A549 (cell line): ENCODE results near the gene CWC22. TPM values are rescaled to one million over a fixed set of nuclear protein-coding genes. Genes with fewer than 3 reads are reported as not detected.

Source experiments
- ATAC-seq, 2 experiments: fragments of 200-7000 bp in 1 of 2; fragments of >200 bp in 1 of 2; cut with Nextera tagmentation in 1 of 2; cut with Tn5 transposase in 1 of 2; 3 replicates each; pipeline versions ENCODE4 v1.8.0 to v1.9.1; 2018 to 2020; ENCODE audit warnings: mild to moderate bottlenecking in 1 of 2, moderate library complexity in 1 of 2
- CTCF ChIA-PET: fragments of 300-600 bp; sonication (Branson Sonifier 250); formaldehyde crosslinking; extraction: SDS; loops from one replicate; lab custom pipeline; 2021; ENCODE audit warnings: antibody characterized with exemption, inconsistent platforms; lab: Yijun Ruan, JAX
- POLR2A ChIA-PET: fragments of 350-600 bp; formaldehyde crosslinking; extraction: SDS; loops from one replicate; lab custom pipeline; 2021; ENCODE audit warnings: antibody characterized with exemption, inconsistent platforms; lab: Yijun Ruan, JAX
- DNase-seq, 2 experiments: peaks; one replicate each; pipeline versions ENCODE4 v3.0.0 to v3.0.0-alpha.2; 2011 to 2016; ENCODE audit warnings: low read depth in 1 of 2, low spot score in 1 of 2
- FAIRE-seq: peaks from 2 replicates; lab custom pipeline; 2011; peaks lifted over from hg19 to GRCh38; lab: Jason Lieb, UNC
- H3K27ac ChIP-seq, 2 experiments: fragments of >200 bp; sonication (Bioruptor Twin); formaldehyde crosslinking; 3 replicates each; pipeline ENCODE4 v1.5.1; 2016 to 2017
- H3K4me1 ChIP-seq: fragments of >200 bp; sonication (Bioruptor Twin); formaldehyde crosslinking; 3 replicates; pipeline ENCODE4 v1.6.1; 2016
- H3K4me2 ChIP-seq: fragments of >200 bp; sonication (Bioruptor Twin); formaldehyde crosslinking; 3 replicates; pipeline ENCODE4 v1.6.1; 2016
- H3K4me3 ChIP-seq: fragments of >200 bp; sonication (Bioruptor Twin); formaldehyde crosslinking; 3 replicates; pipeline ENCODE4 v1.5.1; 2016
- H3K9me3 ChIP-seq: fragments of >200 bp; sonication (Bioruptor Twin); formaldehyde crosslinking; 3 replicates; pipeline ENCODE4 v1.6.1; 2016
- CEBPB ChIP-seq, 2 experiments: fragments of >200 bp in 1 of 2; sonication (Bioruptor Twin) in 1 of 2; formaldehyde crosslinking in 1 of 2; IDR thresholded peaks; 2 replicates each; pipeline ENCODE4 v1.6.1; 2012 to 2016
- CHD2 ChIP-seq: fragments of 150-350 bp; IDR thresholded peaks from 2 replicates; pipeline ENCODE4 v1.6.1; 2014; ENCODE audit warnings: low read length; ENCODE audit not compliant: partially characterized antibody
- CHD4 ChIP-seq: fragments of 200-600 bp; sonication (generic); IDR thresholded peaks from 2 replicates; pipeline ENCODE4 v1.6.1; 2016; ENCODE audit warnings: antibody characterized with exemption, mild to moderate bottlenecking, borderline replicate concordance
- HEYL ChIP-seq: fragments of 250-450 bp; sonication (Bioruptor Pico); IDR thresholded peaks from 2 replicates; pipeline ENCODE4 v1.8.0; 2021; ENCODE audit warnings: mild to moderate bottlenecking, moderate library complexity
- JUN ChIP-seq, 2 experiments: fragments of >200 bp; sonication (Bioruptor Twin); formaldehyde crosslinking; IDR thresholded peaks; 2 replicates in 1 of 2; 3 replicates in 1 of 2; pipeline ENCODE4 v1.6.1; 2016 to 2017
- KDM1A ChIP-seq: fragments of 200-600 bp; sonication (generic); IDR thresholded peaks from 2 replicates; pipeline ENCODE4 v1.6.1; 2016; ENCODE audit warnings: low read depth, mild to moderate bottlenecking
- MAZ ChIP-seq: fragments of 150-350 bp; IDR thresholded peaks from 2 replicates; pipeline ENCODE4 v1.6.1; 2014; ENCODE audit warnings: antibody characterized with exemption, low read depth, low read length, borderline replicate concordance
- NPAS2 ChIP-seq: fragments of 250-450 bp; sonication (Bioruptor Pico); IDR thresholded peaks from 2 replicates; pipeline ENCODE4 v1.8.0; 2022; ENCODE audit warnings: mild to moderate bottlenecking, moderate library complexity, borderline replicate concordance
- POLR2A ChIP-seq: IDR thresholded peaks from 2 replicates; pipeline ENCODE4 v1.6.1; 2012; ENCODE audit warnings: mild to moderate bottlenecking, low read length
- RARB ChIP-seq: fragments of 250-450 bp; sonication (Bioruptor Pico); IDR thresholded peaks from 2 replicates; pipeline ENCODE4 v1.8.0; 2021; ENCODE audit warnings: mild to moderate bottlenecking, moderate library complexity
- RFX5 ChIP-seq: fragments of 450-650 bp; IDR thresholded peaks from 2 replicates; pipeline ENCODE4 v1.7.1; 2014; ENCODE audit warnings: antibody characterized with exemption, mild to moderate bottlenecking, moderate library complexity
- RNF2 ChIP-seq: fragments of 200-600 bp; sonication (generic); IDR thresholded peaks from 2 replicates; pipeline ENCODE4 v1.6.1; 2016; ENCODE audit warnings: low read depth, mild to moderate bottlenecking, antibody characterized with exemption, moderate library complexity, borderline replicate concordance
- SREBF2 ChIP-seq: fragments of 450-650 bp; IDR thresholded peaks from 2 replicates; pipeline ENCODE4 v1.6.1; 2014; ENCODE audit warnings: mild to moderate bottlenecking, moderate library complexity
- ZNF302 ChIP-seq: fragments of 250-450 bp; sonication (Bioruptor Pico); IDR thresholded peaks from 2 replicates; pipeline ENCODE4 v1.9.0; 2021; ENCODE audit warnings: inconsistent platforms, mild to moderate bottlenecking, moderate library complexity
- WGBS: methylation state at CpG from one replicate; pipeline ENCODE4 v1.1.6; 2017; ENCODE audit errors: missing lambda C conversion rate; 5-methylcytosine and 5-hydroxymethylcytosine counted together
- polyA plus RNA-seq, 4 experiments: library from polyadenylated mRNA; depleted of rRNA in 3 of 4; stranded (reverse); fragments of >200 nt; fragmentation: RNase III in 1 of 4; extraction: RNeasy Plus Mini Kit Qiagen cat#74134 plus additional on column Dnase treatment in 1 of 4; gene quantifications; 2 replicates in 3 of 4; 3 replicates in 1 of 4; pipeline ENCODE4 v1.2.3, GENCODE V29; 2011 to 2017
- TF ChIP-seq, protein P1 (sequence below): IDR thresholded peaks from 2 replicates; pipeline ENCODE4 v1.6.1; 2012
- TF ChIP-seq, protein P2 (sequence below): fragments of 200-600 bp; sonication (generic); IDR thresholded peaks from 2 replicates; pipeline ENCODE4 v1.6.1; 2016; ENCODE audit warnings: antibody characterized with exemption, mild to moderate bottlenecking, moderate library complexity
- TF ChIP-seq, protein P3 (sequence below): fragments of 450-650 bp; IDR thresholded peaks from 2 replicates; pipeline ENCODE4 v1.6.1; 2014; ENCODE audit warnings: antibody characterized with exemption
- TF ChIP-seq, protein P4 (sequence below): IDR thresholded peaks from 2 replicates; pipeline ENCODE4 v1.6.1; 2012
- TF ChIP-seq, protein P5 (sequence below): fragments of >200 bp; sonication (Bioruptor Twin); formaldehyde crosslinking; IDR thresholded peaks from 3 replicates; pipeline ENCODE4 v1.6.1; 2016
- TF ChIP-seq, protein P6 (sequence below): fragments of 250-450 bp; sonication (Bioruptor Pico); IDR thresholded peaks from 2 replicates; pipeline ENCODE4 v1.5.0; 2021; ENCODE audit warnings: mild to moderate bottlenecking, moderate library complexity, borderline replicate concordance

CWC22 gene
- polyA plus RNA-seq, 2 of the 4 experiments (the other 2 are of a cell fraction), result 7.5 to 14.8 TPM

DNA sequence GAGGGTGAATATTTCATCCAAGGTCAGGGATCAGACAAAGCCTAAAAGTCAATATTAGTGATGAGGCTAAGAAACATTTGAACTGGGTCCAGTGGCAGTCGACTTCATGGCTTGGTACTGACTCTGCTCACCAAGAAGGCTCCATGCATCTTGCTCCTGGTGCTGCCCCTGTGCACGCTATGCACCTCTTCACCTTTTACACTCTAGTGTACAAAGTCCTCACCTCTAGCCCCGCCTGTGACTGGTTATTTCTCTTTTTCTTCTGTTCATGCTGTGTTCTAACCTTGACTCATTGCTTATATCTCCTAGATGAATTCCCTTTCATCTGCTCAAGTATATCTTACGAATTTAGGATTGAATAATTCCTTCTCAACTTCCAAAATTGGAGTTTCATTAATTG is 93.3 kb downstream of the CWC22 start:
- Histone ChIP-seq H3K4me2 (no peak overlapping the region), H3K9me3 (no peaks in the 10 kb centered on the region), H3K4me1 (0 out of 3 replicates have a peak, but pooled peaks cover 3% of the 10 kb centered on the region), H3K27ac (no peak overlapping the region), H3K4me3 (no peak overlapping the region)
- no peak for DNase-seq
- no peak for FAIRE-seq
- no peak for ATAC-seq
- ChIA-PET POLR2A (no interaction called here), CTCF (no interaction called here)
- WGBS, result 14% methylated on average over 4 of the region's 4 CpGs
- TF ChIP-seq CEBPB (IDR thresholded peaks at IDR 0.05) (no peak), RARB (CRISPR knock-in tag) (no peak), HEYL (CRISPR knock-in tag) (no peak), CHD4 (no peak), CHD2 (no peak), KDM1A (no peak), RFX5 (no peak), RNF2 (no peak), MAZ (no peak), POLR2A (no peak)
- TF ChIP-seq, protein P1, sequence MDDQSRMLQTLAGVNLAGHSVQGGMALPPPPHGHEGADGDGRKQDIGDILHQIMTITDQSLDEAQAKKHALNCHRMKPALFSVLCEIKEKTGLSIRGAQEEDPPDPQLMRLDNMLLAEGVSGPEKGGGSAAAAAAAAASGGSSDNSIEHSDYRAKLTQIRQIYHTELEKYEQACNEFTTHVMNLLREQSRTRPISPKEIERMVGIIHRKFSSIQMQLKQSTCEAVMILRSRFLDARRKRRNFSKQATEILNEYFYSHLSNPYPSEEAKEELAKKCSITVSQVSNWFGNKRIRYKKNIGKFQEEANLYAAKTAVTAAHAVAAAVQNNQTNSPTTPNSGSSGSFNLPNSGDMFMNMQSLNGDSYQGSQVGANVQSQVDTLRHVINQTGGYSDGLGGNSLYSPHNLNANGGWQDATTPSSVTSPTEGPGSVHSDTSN, result no peak
- TF ChIP-seq, protein P2, sequence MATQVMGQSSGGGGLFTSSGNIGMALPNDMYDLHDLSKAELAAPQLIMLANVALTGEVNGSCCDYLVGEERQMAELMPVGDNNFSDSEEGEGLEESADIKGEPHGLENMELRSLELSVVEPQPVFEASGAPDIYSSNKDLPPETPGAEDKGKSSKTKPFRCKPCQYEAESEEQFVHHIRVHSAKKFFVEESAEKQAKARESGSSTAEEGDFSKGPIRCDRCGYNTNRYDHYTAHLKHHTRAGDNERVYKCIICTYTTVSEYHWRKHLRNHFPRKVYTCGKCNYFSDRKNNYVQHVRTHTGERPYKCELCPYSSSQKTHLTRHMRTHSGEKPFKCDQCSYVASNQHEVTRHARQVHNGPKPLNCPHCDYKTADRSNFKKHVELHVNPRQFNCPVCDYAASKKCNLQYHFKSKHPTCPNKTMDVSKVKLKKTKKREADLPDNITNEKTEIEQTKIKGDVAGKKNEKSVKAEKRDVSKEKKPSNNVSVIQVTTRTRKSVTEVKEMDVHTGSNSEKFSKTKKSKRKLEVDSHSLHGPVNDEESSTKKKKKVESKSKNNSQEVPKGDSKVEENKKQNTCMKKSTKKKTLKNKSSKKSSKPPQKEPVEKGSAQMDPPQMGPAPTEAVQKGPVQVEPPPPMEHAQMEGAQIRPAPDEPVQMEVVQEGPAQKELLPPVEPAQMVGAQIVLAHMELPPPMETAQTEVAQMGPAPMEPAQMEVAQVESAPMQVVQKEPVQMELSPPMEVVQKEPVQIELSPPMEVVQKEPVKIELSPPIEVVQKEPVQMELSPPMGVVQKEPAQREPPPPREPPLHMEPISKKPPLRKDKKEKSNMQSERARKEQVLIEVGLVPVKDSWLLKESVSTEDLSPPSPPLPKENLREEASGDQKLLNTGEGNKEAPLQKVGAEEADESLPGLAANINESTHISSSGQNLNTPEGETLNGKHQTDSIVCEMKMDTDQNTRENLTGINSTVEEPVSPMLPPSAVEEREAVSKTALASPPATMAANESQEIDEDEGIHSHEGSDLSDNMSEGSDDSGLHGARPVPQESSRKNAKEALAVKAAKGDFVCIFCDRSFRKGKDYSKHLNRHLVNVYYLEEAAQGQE, result no peak
- TF ChIP-seq, protein P3, sequence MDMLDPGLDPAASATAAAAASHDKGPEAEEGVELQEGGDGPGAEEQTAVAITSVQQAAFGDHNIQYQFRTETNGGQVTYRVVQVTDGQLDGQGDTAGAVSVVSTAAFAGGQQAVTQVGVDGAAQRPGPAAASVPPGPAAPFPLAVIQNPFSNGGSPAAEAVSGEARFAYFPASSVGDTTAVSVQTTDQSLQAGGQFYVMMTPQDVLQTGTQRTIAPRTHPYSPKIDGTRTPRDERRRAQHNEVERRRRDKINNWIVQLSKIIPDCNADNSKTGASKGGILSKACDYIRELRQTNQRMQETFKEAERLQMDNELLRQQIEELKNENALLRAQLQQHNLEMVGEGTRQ, result no peak
- TF ChIP-seq, protein P4, sequence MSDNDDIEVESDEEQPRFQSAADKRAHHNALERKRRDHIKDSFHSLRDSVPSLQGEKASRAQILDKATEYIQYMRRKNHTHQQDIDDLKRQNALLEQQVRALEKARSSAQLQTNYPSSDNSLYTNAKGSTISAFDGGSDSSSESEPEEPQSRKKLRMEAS, result no peak
- TF ChIP-seq, protein P5, sequence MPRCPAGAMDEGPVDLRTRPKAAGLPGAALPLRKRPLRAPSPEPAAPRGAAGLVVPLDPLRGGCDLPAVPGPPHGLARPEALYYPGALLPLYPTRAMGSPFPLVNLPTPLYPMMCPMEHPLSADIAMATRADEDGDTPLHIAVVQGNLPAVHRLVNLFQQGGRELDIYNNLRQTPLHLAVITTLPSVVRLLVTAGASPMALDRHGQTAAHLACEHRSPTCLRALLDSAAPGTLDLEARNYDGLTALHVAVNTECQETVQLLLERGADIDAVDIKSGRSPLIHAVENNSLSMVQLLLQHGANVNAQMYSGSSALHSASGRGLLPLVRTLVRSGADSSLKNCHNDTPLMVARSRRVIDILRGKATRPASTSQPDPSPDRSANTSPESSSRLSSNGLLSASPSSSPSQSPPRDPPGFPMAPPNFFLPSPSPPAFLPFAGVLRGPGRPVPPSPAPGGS, result no peak
- TF ChIP-seq, protein P6, sequence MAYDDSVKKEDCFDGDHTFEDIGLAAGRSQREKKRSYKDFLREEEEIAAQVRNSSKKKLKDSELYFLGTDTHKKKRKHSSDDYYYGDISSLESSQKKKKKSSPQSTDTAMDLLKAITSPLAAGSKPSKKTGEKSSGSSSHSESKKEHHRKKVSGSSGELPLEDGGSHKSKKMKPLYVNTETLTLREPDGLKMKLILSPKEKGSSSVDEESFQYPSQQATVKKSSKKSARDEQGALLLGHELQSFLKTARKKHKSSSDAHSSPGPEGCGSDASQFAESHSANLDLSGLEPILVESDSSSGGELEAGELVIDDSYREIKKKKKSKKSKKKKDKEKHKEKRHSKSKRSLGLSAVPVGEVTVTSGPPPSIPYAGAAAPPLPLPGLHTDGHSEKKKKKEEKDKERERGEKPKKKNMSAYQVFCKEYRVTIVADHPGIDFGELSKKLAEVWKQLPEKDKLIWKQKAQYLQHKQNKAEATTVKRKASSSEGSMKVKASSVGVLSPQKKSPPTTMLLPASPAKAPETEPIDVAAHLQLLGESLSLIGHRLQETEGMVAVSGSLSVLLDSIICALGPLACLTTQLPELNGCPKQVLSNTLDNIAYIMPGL (CRISPR knock-in tag), result no peak

DNA sequence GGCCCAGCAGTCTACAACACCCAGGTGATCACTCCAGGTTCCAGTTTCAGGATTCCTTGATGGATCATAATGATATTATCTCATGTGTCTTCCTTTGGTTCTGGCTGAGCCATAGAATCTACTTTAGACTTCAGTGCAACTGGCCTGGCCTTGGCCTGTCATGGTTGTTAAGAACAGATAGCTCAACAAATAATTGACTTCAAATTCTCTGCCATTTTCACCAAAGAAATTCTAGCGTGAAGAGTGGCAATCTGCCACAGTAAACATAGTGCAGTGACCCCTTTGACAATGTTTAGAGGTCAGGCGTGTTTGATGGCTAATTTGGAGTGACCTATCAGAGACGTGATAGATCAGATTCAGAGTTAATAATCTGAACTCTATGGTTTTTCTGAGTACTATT is 95.5 kb downstream of the CWC22 start:
- POLR2A ChIA-PET, result no interaction called here
- CTCF ChIA-PET, result no interaction called here

More for the DNA sequence above, 95.5 kb downstream of the CWC22 start:
- no peak for DNase-seq
- Histone ChIP-seq H3K9me3 (no peaks in the 10 kb centered on the region), H3K4me1 (no peaks in the 10 kb centered on the region), H3K27ac (no peak overlapping the region), H3K4me3 (no peak overlapping the region), H3K4me2 (no peak overlapping the region)
- WGBS, result 20% methylated on average over 3 of the region's 3 CpGs
- TF ChIP-seq SREBF2 (no peak), JUN (IDR thresholded peaks at IDR 0.05) (no peak), ZNF302 (CRISPR knock-in tag) (no peak), NPAS2 (CRISPR knock-in tag) (no peak)
- TF ChIP-seq, protein P4, result no peak
- TF ChIP-seq, protein P6 (CRISPR knock-in tag), result no peak
- no peak for FAIRE-seq
- ATAC-seq, result no peak
